GM21786 (cell line): Measurements from ENCODE around the gene ZMIZ1.
A peak's percentile ranks its signal among the peaks of the same experiment; 100 is the strongest.

ENCODE experiments used
- ATAC-seq: cut with Tn5 transposase; IDR thresholded peaks from one replicate; pipeline ENCODE4 v1.9.1; 2021; ENCODE audit not compliant: unreplicated experiment

Gene ZMIZ1

GRCh38 chr10:79068562-79069324 is at the start of gene ZMIZ1:
Gene ZMIZ1 (plus strand): TSS chr10:79068966. CDS start chr10:79201633, 132,667 bp downstream.
- peak; percentile 60 for ATAC-seq

GRCh38 chr10:79019441-79020014 is 49.2 kb upstream of the ZMIZ1 start:
- ATAC-seq, result no peak

- ATAC-seq, result no peak
Observed at GRCh38 chr10:79020015-79020491, 48.7 kb upstream of the ZMIZ1 start.

- no peak for ATAC-seq
Observed at GRCh38 chr10:79020605-79021004, 48.2 kb upstream of the ZMIZ1 start.

GRCh38 chr10:79021331-79021907 is 47.3 kb upstream of the ZMIZ1 start:
- ATAC-seq, result no peak

GRCh38 chr10:79021948-79022499 is 46.7 kb upstream of the ZMIZ1 start:
- no peak for ATAC-seq

- ATAC-seq, result no peak
Observed at GRCh38 chr10:79022565-79023230, 46.1 kb upstream of the ZMIZ1 start.

- peak; percentile 65 for ATAC-seq
Observed at GRCh38 chr10:79023240-79024162, 45.3 kb upstream of the ZMIZ1 start.

- no peak for ATAC-seq
Observed at GRCh38 chr10:79024296-79024695, 44.5 kb upstream of the ZMIZ1 start.

- no peak for ATAC-seq
Observed at GRCh38 chr10:79024720-79025198, 44.0 kb upstream of the ZMIZ1 start.

- no peak for ATAC-seq
Observed at GRCh38 chr10:79025199-79025832, 43.5 kb upstream of the ZMIZ1 start.

- no peak for ATAC-seq
Observed at GRCh38 chr10:79026341-79026761, 42.4 kb upstream of the ZMIZ1 start.

- ATAC-seq, result no peak
Observed at GRCh38 chr10:79026806-79027146, 42.0 kb upstream of the ZMIZ1 start.

GRCh38 chr10:79027147-79028055 is 41.4 kb upstream of the ZMIZ1 start:
- no peak for ATAC-seq

- ATAC-seq, result no peak
Observed at GRCh38 chr10:79028056-79028430, 40.7 kb upstream of the ZMIZ1 start.

- no peak for ATAC-seq
Observed at GRCh38 chr10:79028451-79029010, 40.2 kb upstream of the ZMIZ1 start.

- no peak for ATAC-seq
Observed at GRCh38 chr10:79029478-79030390, 39.0 kb upstream of the ZMIZ1 start.
